OCI-LY3 (cell line): ENCODE results near the gene NIFK.

ENCODE experiments used
- EZH2phosphoT487 ChIP-seq: fragments of 200-600 bp; shearing (Covaris generic); IDR thresholded peaks from 2 replicates; pipeline ENCODE4 v1.6.1; 2018; ENCODE audit warnings: antibody characterized with exemption, mixed run types, low read depth
- TF ChIP-seq, protein P1 (sequence below): fragments of 200-600, 300-600 bp; sonication (generic); IDR thresholded peaks from 2 replicates; pipeline ENCODE4 v1.5.1; 2014; ENCODE audit warnings: antibody characterized with exemption, low read length, low read depth

DNA sequence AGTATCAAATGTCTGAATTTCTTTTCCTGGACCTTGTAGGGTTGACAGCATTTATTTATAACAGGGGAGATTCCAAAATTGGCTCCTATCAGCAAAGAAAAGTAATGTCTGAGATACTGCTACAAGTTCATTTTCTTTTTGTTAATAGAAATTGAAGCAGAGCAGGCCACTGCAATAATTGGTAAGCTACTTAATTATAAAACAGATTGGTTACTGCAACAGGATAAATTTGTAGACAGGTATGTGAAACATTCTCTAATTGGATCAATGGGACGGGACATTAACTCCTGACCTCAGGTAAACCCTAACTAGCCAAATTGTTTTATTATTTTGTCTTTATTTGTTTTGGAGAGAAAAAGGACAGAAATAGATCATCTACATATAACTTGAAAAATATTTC lies 20.5 kb downstream of the NIFK start:
- TF ChIP-seq, protein P1, sequence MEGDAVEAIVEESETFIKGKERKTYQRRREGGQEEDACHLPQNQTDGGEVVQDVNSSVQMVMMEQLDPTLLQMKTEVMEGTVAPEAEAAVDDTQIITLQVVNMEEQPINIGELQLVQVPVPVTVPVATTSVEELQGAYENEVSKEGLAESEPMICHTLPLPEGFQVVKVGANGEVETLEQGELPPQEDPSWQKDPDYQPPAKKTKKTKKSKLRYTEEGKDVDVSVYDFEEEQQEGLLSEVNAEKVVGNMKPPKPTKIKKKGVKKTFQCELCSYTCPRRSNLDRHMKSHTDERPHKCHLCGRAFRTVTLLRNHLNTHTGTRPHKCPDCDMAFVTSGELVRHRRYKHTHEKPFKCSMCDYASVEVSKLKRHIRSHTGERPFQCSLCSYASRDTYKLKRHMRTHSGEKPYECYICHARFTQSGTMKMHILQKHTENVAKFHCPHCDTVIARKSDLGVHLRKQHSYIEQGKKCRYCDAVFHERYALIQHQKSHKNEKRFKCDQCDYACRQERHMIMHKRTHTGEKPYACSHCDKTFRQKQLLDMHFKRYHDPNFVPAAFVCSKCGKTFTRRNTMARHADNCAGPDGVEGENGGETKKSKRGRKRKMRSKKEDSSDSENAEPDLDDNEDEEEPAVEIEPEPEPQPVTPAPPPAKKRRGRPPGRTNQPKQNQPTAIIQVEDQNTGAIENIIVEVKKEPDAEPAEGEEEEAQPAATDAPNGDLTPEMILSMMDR = no peak
- no peak for TF ChIP-seq EZH2phosphoT487
